Liver (tissue), 9 donors: ENCODE measurements around the gene GNAT2. TPM values are rescaled to one million over a fixed set of nuclear protein-coding genes. Genes with fewer than 3 reads are reported as not detected.

ENCODE experiments used
- DNase-seq: peaks from one replicate; pipeline ENCODE4 v3.0.0-alpha.2; 2017; ENCODE audit warnings: low spot score
- H3K27ac ChIP-seq, 2 donors: one replicate each; pipeline ENCODE4 v1.7.0; 2013; ENCODE audit warnings: inconsistent platforms in 2 of 2, low read length in 2 of 2, control low read depth in 1 of 2, low read depth in 1 of 2, mild to moderate bottlenecking in 1 of 2
- H3K27me3 ChIP-seq, 4 donors: one replicate each; pipeline versions ENCODE4 v1.6.1 to v1.7.0; 2013; ENCODE audit warnings: low read length in 3 of 4, inconsistent platforms in 1 of 4, mild to moderate bottlenecking in 1 of 4, moderate library complexity in 1 of 4; ENCODE audit not compliant: control insufficient read depth in 4 of 4, insufficient read depth in 4 of 4
- H3K36me3 ChIP-seq, 4 donors: one replicate each; pipeline versions ENCODE4 v1.6.1 to v1.7.0; 2013; ENCODE audit warnings: low read length in 3 of 4, mild to moderate bottlenecking in 3 of 4, low read depth in 1 of 4, moderate library complexity in 1 of 4; ENCODE audit not compliant: control insufficient read depth in 4 of 4, insufficient read depth in 3 of 4
- H3K4me1 ChIP-seq, 4 donors: one replicate each; pipeline versions ENCODE4 v1.6.1 to v1.7.0; 2013; ENCODE audit warnings: low read length in 3 of 4, mild to moderate bottlenecking in 3 of 4, moderate library complexity in 1 of 4; ENCODE audit not compliant: control insufficient read depth in 4 of 4, insufficient read depth in 4 of 4
- H3K4me3 ChIP-seq, 3 donors: one replicate each; pipeline versions ENCODE4 v1.6.1 to v1.7.0; 2013; ENCODE audit warnings: low read length in 3 of 3, control low read depth in 1 of 3, low read depth in 1 of 3, mild to moderate bottlenecking in 1 of 3
- H3K9ac ChIP-seq, 2 donors: one replicate each; pipeline ENCODE4 v1.7.0; 2013; ENCODE audit warnings: low read length in 2 of 2, mild to moderate bottlenecking in 2 of 2, moderate library complexity in 2 of 2, control low read depth in 1 of 2, low read depth in 1 of 2
- H3K9me3 ChIP-seq, 4 donors: one replicate each; pipeline versions ENCODE4 v1.6.1 to v1.7.0; 2013; ENCODE audit warnings: low read length in 3 of 4; ENCODE audit not compliant: control insufficient read depth in 4 of 4
- EGR1 ChIP-seq, 2 donors: IDR thresholded peaks; 2 replicates each; pipeline ENCODE4 v1.6.1; 2016 to 2018; ENCODE audit warnings: antibody characterized with exemption in 2 of 2, low read depth in 2 of 2
- FOXA1 ChIP-seq: IDR thresholded peaks from 2 replicates; pipeline ENCODE4 v1.6.1; 2016; ENCODE audit warnings: antibody characterized with exemption
- FOXA2 ChIP-seq: IDR thresholded peaks from 2 replicates; pipeline ENCODE4 v1.6.1; 2016; ENCODE audit warnings: antibody characterized with exemption
- GABPA ChIP-seq, 2 donors: IDR thresholded peaks in 1 of 2; conservative IDR thresholded peaks in 1 of 2; 2 replicates each; pipeline ENCODE4 v1.6.1; 2016; ENCODE audit warnings: antibody characterized with exemption in 2 of 2, mild to moderate bottlenecking in 1 of 2, moderate library complexity in 1 of 2
- HNF4A ChIP-seq, 2 donors: conservative IDR thresholded peaks; 2 replicates each; pipeline ENCODE4 v1.6.1; 2016; ENCODE audit warnings: antibody characterized with exemption in 2 of 2, mild to moderate bottlenecking in 2 of 2
- HNF4G ChIP-seq: IDR thresholded peaks from 2 replicates; pipeline ENCODE4 v1.6.1; 2016; ENCODE audit warnings: antibody characterized with exemption
- JUND ChIP-seq, 2 donors: IDR thresholded peaks; 2 replicates each; pipeline ENCODE4 v1.6.1; 2016; ENCODE audit warnings: antibody characterized with exemption in 2 of 2
- NR2F2 ChIP-seq: IDR thresholded peaks from 2 replicates; pipeline ENCODE4 v1.6.1; 2016; ENCODE audit warnings: antibody characterized with exemption
- RAD21 ChIP-seq, 2 donors: IDR thresholded peaks; 2 replicates each; pipeline ENCODE4 v1.6.1; 2016; ENCODE audit warnings: antibody characterized with exemption in 2 of 2, mild to moderate bottlenecking in 2 of 2
- RXRA ChIP-seq, 2 donors: IDR thresholded peaks; 2 replicates each; pipeline ENCODE4 v1.6.1; 2017 to 2018; ENCODE audit warnings: antibody characterized with exemption in 2 of 2, mild to moderate bottlenecking in 1 of 2
- SP1 ChIP-seq: IDR thresholded peaks from 2 replicates; pipeline ENCODE4 v1.6.1; 2018; ENCODE audit warnings: antibody characterized with exemption, mild to moderate bottlenecking
- TAF1 ChIP-seq: conservative IDR thresholded peaks from 2 replicates; pipeline ENCODE4 v1.6.1; 2016; ENCODE audit warnings: antibody characterized with exemption, mild to moderate bottlenecking
- YY1 ChIP-seq: IDR thresholded peaks from 2 replicates; pipeline ENCODE4 v1.6.1; 2016; ENCODE audit warnings: antibody characterized with exemption, mild to moderate bottlenecking
- WGBS: extraction: QIAGEN DNeasy Blood & Tissue Kit; methylation state at CpG from one replicate; pipeline ENCODE4 v1.1.7; 2013; 5-methylcytosine and 5-hydroxymethylcytosine counted together
- polyA plus RNA-seq, 2 donors: library from polyadenylated mRNA; stranded (reverse) in 1 of 2; unstranded in 1 of 2; fragments of 200-250 nt in 1 of 2; fragments of >200 nt in 1 of 2; fragmentation: Nextera tagmentation in 1 of 2; extraction: Ambion mirVana in 1 of 2; gene quantifications; one replicate each; pipeline versions ENCODE4 v1.2.1 to v1.2.3, GENCODE V29; 2013 to 2015
- total RNA-seq, 2 donors: library from RNA; depleted of rRNA; stranded (reverse); fragments of >200 nt; gene quantifications; one replicate each; pipeline ENCODE4 v1.2.3, GENCODE V29; 2014
- TF ChIP-seq, protein P1 (sequence below): IDR thresholded peaks from 2 replicates; pipeline ENCODE4 v1.6.1; 2016; ENCODE audit warnings: antibody characterized with exemption
- TF ChIP-seq, protein P2 (sequence below): IDR thresholded peaks from 2 replicates; pipeline ENCODE4 v1.6.1; 2016; ENCODE audit warnings: antibody characterized with exemption
- TF ChIP-seq, protein P3 (sequence below): fragments of 150-350 bp; IDR thresholded peaks from 2 replicates; pipeline ENCODE4 v1.5.1; 2017; ENCODE audit warnings: improper control_type of control experiment, low read depth, low read length; ENCODE audit not compliant: missing input control
- TF ChIP-seq, protein P4 (sequence below): IDR thresholded peaks from 2 replicates; pipeline ENCODE4 v1.6.1; 2016; ENCODE audit warnings: antibody characterized with exemption, mild to moderate bottlenecking
- TF ChIP-seq, protein P5 (sequence below): IDR thresholded peaks from 2 replicates; pipeline ENCODE4 v1.6.1; 2016; ENCODE audit warnings: antibody characterized with exemption
- donor health status: healthy.
- donor health status: healthy.
- donor health status: healthy.
- donor health status: healthy.
- donor health status: healthy.

The GNAT2 gene
- total and polyA plus RNA-seq, 4 donors = 0.09 to 0.17 (median 0.17) TPM; not detected in 1

DNA sequence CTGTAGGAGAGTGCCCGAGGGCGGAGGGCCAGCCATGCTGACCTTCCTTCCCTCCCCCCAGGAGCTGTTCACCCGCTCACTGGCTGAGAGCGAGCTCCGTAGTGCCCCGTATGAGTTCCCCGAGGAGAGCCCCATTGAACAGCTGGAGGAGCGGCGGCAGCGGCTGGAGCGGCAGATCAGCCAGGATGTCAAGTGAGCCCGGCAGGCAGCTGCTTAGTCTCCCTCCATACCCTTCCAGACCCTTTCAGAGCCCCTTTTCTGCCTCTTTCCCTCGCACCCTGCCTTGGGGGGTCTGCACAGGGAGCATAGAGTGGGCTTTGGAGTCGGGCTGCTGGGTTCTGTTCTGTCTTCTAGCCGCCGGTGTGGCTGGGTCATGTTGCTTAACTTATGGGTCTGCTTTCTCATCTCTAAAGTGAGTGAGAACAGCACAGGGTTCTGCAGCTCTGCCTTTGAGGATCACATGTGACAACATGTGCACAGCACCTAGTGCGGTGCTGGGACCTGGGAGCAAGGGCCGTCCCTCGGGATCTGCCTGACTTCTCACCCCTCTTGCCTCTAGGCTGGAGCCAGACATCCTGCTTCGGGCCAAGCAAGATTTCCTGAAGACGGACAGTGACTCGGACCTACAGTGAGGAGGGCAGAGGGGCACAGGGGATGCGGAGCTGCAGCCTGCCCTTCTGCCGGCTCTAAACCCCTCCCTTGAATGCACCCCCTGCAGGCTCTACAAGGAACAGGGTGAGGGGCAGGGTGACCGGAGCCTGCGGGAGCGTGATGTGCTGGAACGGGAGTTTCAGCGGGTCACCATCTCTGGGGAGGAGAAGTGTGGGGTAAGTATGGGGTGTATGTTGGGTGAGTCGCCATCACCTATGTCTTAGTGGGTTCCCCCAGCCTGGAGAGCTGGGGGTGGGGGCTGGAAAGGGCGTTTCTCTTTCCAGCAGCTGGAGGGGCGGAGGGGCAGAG, 6.5 kb upstream of the GNAT2 start:
- Histone ChIP-seq H3K27me3 (no peaks in the 10 kb centered on the region), H3K36me3 (peaks cover 11 to 48% (median 23%) of the 10 kb centered on the region in 4 donors), H3K4me1 (peaks cover 5 to 35% (median 27%) of the 10 kb centered on the region in 4 donors), H3K27ac (no peak overlapping the region), H3K9ac (no peak overlapping the region), H3K4me3 (no peak overlapping the region), H3K9me3 (no peaks in the 10 kb centered on the region)
- no peak for TF ChIP-seq HNF4A (conservative IDR thresholded peaks at IDR 0.05)
- TF ChIP-seq, protein P1, sequence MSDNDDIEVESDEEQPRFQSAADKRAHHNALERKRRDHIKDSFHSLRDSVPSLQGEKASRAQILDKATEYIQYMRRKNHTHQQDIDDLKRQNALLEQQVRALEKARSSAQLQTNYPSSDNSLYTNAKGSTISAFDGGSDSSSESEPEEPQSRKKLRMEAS = no peak
- TF ChIP-seq TAF1 = no peak
- DNase-seq = no peak
- 83% methylated on average over 32 of the region's 32 CpGs for whole genome bisulfite sequencing

DNA sequence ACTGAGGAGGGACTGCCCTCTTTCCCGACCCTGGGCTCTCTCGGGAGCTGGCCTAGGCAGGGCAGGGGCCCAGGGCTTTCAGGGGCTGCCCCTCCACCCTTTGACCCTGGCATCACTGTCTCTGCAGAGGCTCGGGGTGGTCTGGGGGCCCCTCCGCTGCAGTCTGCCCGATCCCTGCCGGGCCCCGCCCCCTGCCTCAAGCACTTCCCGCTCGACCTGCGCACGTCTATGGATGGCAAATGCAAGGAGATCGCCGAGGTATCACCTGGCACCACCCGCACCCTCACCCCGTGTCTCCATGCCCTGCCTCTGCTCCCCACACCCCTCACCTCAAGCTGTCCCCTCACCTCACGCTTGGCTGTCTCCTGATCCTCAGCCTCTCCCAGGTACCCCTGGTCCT, 5.8 kb upstream of the GNAT2 start:
- DNase-seq = no peak
- H3K9me3 ChIP-seq = no peaks in the 10 kb centered on the region
- peaks cover 9 to 44% (median 21%) of the 10 kb centered on the region in 4 donors for H3K36me3 ChIP-seq
- H3K4me3 ChIP-seq = no peak overlapping the region
- no peak overlapping the region for H3K27ac ChIP-seq
- H3K9ac ChIP-seq = no peak overlapping the region
- H3K4me1 ChIP-seq = peaks cover 5 to 36% (median 27%) of the 10 kb centered on the region in 4 donors
- H3K27me3 ChIP-seq = no peaks in the 10 kb centered on the region
- TF ChIP-seq HNF4A (conservative IDR thresholded peaks at IDR 0.05) (no peak), HNF4G (no peak), GABPA (IDR thresholded peaks at IDR 0.05 in 1 of 2, conservative IDR thresholded peaks at IDR 0.05 in 1 of 2) (no peak), SP1 (no peak), NR2F2 (no peak), EGR1 (IDR thresholded peaks at IDR 0.05; ENCODE audit: low read depth in 2 of 2) (no peak), FOXA2 (no peak), RXRA (IDR thresholded peaks at IDR 0.05) (no peak), YY1 (no peak), TAF1 (no peak), JUND (IDR thresholded peaks at IDR 0.05) (no peak), FOXA1 (no peak), RAD21 (IDR thresholded peaks at IDR 0.05) (no peak)
- TF ChIP-seq, protein P2, sequence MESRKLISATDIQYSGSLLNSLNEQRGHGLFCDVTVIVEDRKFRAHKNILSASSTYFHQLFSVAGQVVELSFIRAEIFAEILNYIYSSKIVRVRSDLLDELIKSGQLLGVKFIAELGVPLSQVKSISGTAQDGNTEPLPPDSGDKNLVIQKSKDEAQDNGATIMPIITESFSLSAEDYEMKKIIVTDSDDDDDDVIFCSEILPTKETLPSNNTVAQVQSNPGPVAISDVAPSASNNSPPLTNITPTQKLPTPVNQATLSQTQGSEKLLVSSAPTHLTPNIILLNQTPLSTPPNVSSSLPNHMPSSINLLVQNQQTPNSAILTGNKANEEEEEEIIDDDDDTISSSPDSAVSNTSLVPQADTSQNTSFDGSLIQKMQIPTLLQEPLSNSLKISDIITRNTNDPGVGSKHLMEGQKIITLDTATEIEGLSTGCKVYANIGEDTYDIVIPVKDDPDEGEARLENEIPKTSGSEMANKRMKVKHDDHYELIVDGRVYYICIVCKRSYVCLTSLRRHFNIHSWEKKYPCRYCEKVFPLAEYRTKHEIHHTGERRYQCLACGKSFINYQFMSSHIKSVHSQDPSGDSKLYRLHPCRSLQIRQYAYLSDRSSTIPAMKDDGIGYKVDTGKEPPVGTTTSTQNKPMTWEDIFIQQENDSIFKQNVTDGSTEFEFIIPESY = no peak
- TF ChIP-seq, protein P3, sequence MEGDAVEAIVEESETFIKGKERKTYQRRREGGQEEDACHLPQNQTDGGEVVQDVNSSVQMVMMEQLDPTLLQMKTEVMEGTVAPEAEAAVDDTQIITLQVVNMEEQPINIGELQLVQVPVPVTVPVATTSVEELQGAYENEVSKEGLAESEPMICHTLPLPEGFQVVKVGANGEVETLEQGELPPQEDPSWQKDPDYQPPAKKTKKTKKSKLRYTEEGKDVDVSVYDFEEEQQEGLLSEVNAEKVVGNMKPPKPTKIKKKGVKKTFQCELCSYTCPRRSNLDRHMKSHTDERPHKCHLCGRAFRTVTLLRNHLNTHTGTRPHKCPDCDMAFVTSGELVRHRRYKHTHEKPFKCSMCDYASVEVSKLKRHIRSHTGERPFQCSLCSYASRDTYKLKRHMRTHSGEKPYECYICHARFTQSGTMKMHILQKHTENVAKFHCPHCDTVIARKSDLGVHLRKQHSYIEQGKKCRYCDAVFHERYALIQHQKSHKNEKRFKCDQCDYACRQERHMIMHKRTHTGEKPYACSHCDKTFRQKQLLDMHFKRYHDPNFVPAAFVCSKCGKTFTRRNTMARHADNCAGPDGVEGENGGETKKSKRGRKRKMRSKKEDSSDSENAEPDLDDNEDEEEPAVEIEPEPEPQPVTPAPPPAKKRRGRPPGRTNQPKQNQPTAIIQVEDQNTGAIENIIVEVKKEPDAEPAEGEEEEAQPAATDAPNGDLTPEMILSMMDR = no peak
- TF ChIP-seq, protein P4, sequence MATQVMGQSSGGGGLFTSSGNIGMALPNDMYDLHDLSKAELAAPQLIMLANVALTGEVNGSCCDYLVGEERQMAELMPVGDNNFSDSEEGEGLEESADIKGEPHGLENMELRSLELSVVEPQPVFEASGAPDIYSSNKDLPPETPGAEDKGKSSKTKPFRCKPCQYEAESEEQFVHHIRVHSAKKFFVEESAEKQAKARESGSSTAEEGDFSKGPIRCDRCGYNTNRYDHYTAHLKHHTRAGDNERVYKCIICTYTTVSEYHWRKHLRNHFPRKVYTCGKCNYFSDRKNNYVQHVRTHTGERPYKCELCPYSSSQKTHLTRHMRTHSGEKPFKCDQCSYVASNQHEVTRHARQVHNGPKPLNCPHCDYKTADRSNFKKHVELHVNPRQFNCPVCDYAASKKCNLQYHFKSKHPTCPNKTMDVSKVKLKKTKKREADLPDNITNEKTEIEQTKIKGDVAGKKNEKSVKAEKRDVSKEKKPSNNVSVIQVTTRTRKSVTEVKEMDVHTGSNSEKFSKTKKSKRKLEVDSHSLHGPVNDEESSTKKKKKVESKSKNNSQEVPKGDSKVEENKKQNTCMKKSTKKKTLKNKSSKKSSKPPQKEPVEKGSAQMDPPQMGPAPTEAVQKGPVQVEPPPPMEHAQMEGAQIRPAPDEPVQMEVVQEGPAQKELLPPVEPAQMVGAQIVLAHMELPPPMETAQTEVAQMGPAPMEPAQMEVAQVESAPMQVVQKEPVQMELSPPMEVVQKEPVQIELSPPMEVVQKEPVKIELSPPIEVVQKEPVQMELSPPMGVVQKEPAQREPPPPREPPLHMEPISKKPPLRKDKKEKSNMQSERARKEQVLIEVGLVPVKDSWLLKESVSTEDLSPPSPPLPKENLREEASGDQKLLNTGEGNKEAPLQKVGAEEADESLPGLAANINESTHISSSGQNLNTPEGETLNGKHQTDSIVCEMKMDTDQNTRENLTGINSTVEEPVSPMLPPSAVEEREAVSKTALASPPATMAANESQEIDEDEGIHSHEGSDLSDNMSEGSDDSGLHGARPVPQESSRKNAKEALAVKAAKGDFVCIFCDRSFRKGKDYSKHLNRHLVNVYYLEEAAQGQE = no peak
- TF ChIP-seq, protein P1 = no peak
- TF ChIP-seq, protein P5, sequence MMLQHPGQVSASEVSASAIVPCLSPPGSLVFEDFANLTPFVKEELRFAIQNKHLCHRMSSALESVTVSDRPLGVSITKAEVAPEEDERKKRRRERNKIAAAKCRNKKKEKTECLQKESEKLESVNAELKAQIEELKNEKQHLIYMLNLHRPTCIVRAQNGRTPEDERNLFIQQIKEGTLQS = no peak
- 91% methylated on average over 16 of the region's 16 CpGs for WGBS
